Measurements from ENCODE around the gene FGGY. TPM values are rescaled to one million over a fixed set of nuclear protein-coding genes. Genes with fewer than 3 reads are reported as not detected.

FGGY gene
- total and polyA plus RNA-seq, 4 donors: 16.0 to 67.0 (median 43.4) TPM

DNA sequence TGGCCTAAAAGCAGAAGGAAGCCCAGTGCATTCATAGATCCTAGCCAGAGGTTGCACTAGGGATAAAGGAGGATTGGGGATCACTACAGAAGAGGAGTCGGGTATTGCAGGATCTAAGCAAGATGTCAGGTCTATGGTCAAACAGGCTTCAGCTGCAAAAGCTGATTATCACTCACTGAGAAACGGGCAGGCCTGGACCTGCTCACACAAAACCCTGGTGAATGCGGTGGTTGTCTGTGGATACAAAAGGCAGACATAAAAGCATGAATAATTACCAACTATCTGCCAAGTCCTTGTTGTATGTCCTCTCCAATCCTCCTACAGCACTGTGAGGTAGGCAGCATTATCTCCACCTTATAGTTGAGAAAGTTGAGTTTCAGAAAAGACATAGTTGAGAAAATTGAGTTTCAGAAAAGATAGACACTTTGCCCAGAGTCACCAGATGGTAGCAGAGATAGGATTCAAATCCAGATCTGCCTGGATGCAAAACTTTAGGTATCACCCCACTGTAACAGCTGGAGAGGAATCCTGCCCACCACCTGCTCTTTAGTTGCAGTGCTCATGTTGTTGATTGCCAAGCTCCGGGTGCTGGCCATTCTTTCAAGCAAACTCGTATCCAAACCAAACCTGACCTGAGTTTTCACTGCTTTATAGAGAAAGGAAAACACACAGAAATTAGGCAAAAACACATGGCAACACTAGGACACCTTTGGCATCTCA, 468.3 kb downstream of the FGGY start:
- WGBS: 83% methylated on average over 5 of the region's 5 CpGs
- Histone ChIP-seq H3K27ac (ENCODE audit: low read depth in 1 of 2, low read length in 2 of 2) (no peak overlapping the region), H3K36me3 (ENCODE audit: control insufficient read depth in 4 of 4, insufficient read depth in 3 of 4, low read depth in 1 of 4, low read length in 3 of 4) (peaks cover 3 to 15% (median 8%) of the 10 kb centered on the region in 4 donors), H3K9ac (ENCODE audit: low read depth in 1 of 2, low read length in 2 of 2) (no peak overlapping the region), H3K4me1 (ENCODE audit: control insufficient read depth in 4 of 4, insufficient read depth in 4 of 4, low read length in 3 of 4) (peaks cover 0 to 3% (median 0%) of the 10 kb centered on the region in 4 donors), H3K4me3 (ENCODE audit: low read depth in 1 of 3, low read length in 3 of 3) (no peak overlapping the region), H3K27me3 (ENCODE audit: control insufficient read depth in 4 of 4, insufficient read depth in 4 of 4, low read length in 3 of 4) (no peaks in the 10 kb centered on the region), H3K9me3 (ENCODE audit: control insufficient read depth in 4 of 4, low read length in 3 of 4) (no peaks in the 10 kb centered on the region)
- TF ChIP-seq, protein P1, sequence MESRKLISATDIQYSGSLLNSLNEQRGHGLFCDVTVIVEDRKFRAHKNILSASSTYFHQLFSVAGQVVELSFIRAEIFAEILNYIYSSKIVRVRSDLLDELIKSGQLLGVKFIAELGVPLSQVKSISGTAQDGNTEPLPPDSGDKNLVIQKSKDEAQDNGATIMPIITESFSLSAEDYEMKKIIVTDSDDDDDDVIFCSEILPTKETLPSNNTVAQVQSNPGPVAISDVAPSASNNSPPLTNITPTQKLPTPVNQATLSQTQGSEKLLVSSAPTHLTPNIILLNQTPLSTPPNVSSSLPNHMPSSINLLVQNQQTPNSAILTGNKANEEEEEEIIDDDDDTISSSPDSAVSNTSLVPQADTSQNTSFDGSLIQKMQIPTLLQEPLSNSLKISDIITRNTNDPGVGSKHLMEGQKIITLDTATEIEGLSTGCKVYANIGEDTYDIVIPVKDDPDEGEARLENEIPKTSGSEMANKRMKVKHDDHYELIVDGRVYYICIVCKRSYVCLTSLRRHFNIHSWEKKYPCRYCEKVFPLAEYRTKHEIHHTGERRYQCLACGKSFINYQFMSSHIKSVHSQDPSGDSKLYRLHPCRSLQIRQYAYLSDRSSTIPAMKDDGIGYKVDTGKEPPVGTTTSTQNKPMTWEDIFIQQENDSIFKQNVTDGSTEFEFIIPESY (IDR thresholded peaks at IDR 0.05): no peak
- TF ChIP-seq EGR1 (IDR thresholded peaks at IDR 0.05; ENCODE audit: low read depth in 2 of 2): no peak
- no peak for TF ChIP-seq NR2F2 (IDR thresholded peaks at IDR 0.05)
- no peak for TF ChIP-seq RXRA (IDR thresholded peaks at IDR 0.05)
- TF ChIP-seq HNF4A (conservative IDR thresholded peaks at IDR 0.05): no peak
- TF ChIP-seq HNF4G (IDR thresholded peaks at IDR 0.05): no peak
- TF ChIP-seq SP1 (IDR thresholded peaks at IDR 0.05): no peak
- DNase-seq (ENCODE audit: low spot score): no peak

DNA sequence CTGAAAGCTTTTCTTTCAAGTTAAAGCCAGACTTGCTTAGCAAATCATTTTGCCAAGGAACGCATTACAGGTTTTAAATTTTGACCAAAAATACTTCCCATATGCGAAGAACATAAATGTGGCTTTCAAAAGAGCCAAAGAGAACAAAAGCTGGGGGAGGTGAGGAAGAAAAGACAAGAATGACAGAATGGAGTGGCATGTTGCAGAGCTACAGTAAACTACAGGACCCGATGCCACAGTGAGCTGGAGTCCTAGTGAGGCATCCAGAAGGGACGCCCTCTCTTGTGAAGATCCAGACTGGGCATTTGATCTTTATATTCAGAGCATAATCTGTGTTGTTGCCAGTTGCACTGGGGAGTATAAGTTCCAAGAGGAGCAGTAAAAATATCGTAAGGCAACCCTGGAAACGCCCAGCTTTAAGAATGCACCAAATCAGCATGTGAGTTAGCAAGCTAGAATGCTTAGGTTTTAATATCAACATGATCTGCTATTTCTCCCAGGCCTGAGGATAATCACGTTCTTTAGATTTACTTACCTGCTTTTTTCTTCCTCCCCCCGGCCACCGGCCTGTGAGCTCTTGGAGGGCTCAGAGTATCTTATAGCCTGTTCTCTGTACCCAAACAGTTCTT, 469.4 kb downstream of the FGGY start:
- Histone ChIP-seq H3K27me3 (ENCODE audit: control insufficient read depth in 4 of 4, insufficient read depth in 4 of 4, low read length in 3 of 4) (no peaks in the 10 kb centered on the region), H3K27ac (ENCODE audit: low read depth in 1 of 2, low read length in 2 of 2) (no peak overlapping the region), H3K36me3 (ENCODE audit: control insufficient read depth in 4 of 4, insufficient read depth in 3 of 4, low read depth in 1 of 4, low read length in 3 of 4) (peaks cover 3 to 15% (median 8%) of the 10 kb centered on the region in 4 donors), H3K9ac (ENCODE audit: low read depth in 1 of 2, low read length in 2 of 2) (no peak overlapping the region), H3K4me3 (ENCODE audit: low read depth in 1 of 3, low read length in 3 of 3) (no peak overlapping the region), H3K4me1 (ENCODE audit: control insufficient read depth in 4 of 4, insufficient read depth in 4 of 4, low read length in 3 of 4) (peaks cover 0 to 3% (median 0%) of the 10 kb centered on the region in 4 donors), H3K9me3 (ENCODE audit: control insufficient read depth in 4 of 4, low read length in 3 of 4) (no peaks in the 10 kb centered on the region)
- 91% methylated on average over 9 of the region's 9 CpGs for WGBS
- TF ChIP-seq, protein P2, sequence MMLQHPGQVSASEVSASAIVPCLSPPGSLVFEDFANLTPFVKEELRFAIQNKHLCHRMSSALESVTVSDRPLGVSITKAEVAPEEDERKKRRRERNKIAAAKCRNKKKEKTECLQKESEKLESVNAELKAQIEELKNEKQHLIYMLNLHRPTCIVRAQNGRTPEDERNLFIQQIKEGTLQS (IDR thresholded peaks at IDR 0.05): no peak
- no peak for TF ChIP-seq TAF1 (conservative IDR thresholded peaks at IDR 0.05)
- DNase-seq (ENCODE audit: low spot score): no peak

DNA sequence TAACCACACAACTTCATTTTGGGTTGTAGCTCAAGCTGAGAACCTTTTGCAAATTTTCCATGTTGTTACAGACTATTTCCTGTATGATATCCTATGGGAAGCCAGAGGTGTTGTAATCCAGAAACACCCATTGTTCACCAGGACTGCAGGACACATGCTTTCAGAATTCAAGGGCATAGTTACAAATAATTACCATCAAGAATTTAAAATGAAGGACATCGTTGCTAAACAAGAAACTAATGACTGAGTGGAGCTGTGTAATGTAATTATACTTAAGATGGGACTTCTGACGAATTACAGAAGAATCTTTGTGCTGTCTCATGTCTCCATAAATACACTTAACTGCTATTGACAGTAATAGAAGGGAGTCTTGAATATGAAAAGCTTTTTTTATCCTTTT, 470.2 kb downstream of the FGGY start:
- Histone ChIP-seq H3K4me1 (ENCODE audit: control insufficient read depth in 4 of 4, insufficient read depth in 4 of 4, low read length in 3 of 4) (peaks cover 0 to 3% (median 0%) of the 10 kb centered on the region in 4 donors), H3K9me3 (ENCODE audit: control insufficient read depth in 4 of 4, low read length in 3 of 4) (no peaks in the 10 kb centered on the region), H3K27ac (ENCODE audit: low read depth in 1 of 2, low read length in 2 of 2) (no peak overlapping the region), H3K9ac (ENCODE audit: low read depth in 1 of 2, low read length in 2 of 2) (no peak overlapping the region), H3K27me3 (ENCODE audit: control insufficient read depth in 4 of 4, insufficient read depth in 4 of 4, low read length in 3 of 4) (no peaks in the 10 kb centered on the region), H3K36me3 (ENCODE audit: control insufficient read depth in 4 of 4, insufficient read depth in 3 of 4, low read depth in 1 of 4, low read length in 3 of 4) (peaks cover 3 to 15% (median 8%) of the 10 kb centered on the region in 4 donors), H3K4me3 (ENCODE audit: low read depth in 1 of 3, low read length in 3 of 3) (no peak overlapping the region)
- no peak for DNase-seq (ENCODE audit: low spot score)
- WGBS: 77% methylated on average over 2 of the region's 2 CpGs
- TF ChIP-seq, protein P3, sequence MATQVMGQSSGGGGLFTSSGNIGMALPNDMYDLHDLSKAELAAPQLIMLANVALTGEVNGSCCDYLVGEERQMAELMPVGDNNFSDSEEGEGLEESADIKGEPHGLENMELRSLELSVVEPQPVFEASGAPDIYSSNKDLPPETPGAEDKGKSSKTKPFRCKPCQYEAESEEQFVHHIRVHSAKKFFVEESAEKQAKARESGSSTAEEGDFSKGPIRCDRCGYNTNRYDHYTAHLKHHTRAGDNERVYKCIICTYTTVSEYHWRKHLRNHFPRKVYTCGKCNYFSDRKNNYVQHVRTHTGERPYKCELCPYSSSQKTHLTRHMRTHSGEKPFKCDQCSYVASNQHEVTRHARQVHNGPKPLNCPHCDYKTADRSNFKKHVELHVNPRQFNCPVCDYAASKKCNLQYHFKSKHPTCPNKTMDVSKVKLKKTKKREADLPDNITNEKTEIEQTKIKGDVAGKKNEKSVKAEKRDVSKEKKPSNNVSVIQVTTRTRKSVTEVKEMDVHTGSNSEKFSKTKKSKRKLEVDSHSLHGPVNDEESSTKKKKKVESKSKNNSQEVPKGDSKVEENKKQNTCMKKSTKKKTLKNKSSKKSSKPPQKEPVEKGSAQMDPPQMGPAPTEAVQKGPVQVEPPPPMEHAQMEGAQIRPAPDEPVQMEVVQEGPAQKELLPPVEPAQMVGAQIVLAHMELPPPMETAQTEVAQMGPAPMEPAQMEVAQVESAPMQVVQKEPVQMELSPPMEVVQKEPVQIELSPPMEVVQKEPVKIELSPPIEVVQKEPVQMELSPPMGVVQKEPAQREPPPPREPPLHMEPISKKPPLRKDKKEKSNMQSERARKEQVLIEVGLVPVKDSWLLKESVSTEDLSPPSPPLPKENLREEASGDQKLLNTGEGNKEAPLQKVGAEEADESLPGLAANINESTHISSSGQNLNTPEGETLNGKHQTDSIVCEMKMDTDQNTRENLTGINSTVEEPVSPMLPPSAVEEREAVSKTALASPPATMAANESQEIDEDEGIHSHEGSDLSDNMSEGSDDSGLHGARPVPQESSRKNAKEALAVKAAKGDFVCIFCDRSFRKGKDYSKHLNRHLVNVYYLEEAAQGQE (IDR thresholded peaks at IDR 0.05): no peak
- TF ChIP-seq YY1 (IDR thresholded peaks at IDR 0.05): no peak

All from liver (tissue), 9 donors.